Fibroblast of skin of left quadriceps (primary cell): ENCODE data around the gene CTDP1.

Source experiments
- DNase-seq, 2 experiments: peaks; one replicate each; pipeline ENCODE4 v3.0.0-alpha.2; 2013; ENCODE audit warnings: low read depth in 2 of 2

Gene CTDP1

GRCh38 chr18:79784965-79785770 is 105.6 kb downstream of the CTDP1 start:
- DNase-seq: no peak

- DNase-seq: no peak
Observed at GRCh38 chr18:79785831-79786230, 106.2 kb downstream of the CTDP1 start.

- no peak for DNase-seq
Observed at GRCh38 chr18:79786304-79786703, 106.7 kb downstream of the CTDP1 start.

GRCh38 chr18:79786786-79787526 is 107.4 kb downstream of the CTDP1 start:
- DNase-seq: peak; percentile 18 to 20

GRCh38 chr18:79787527-79787864 is 107.9 kb downstream of the CTDP1 start:
- no peak for DNase-seq

- no peak for DNase-seq
Observed at GRCh38 chr18:79787865-79788733, 108.5 kb downstream of the CTDP1 start.

GRCh38 chr18:79788734-79789085 is 109.1 kb downstream of the CTDP1 start:
- DNase-seq: no peak

- DNase-seq: no peak
Observed at GRCh38 chr18:79789091-79789891, 109.7 kb downstream of the CTDP1 start.

GRCh38 chr18:79789901-79790890 is 110.6 kb downstream of the CTDP1 start:
- no peak for DNase-seq

- peak; percentile 91 to 92 for DNase-seq
Observed at GRCh38 chr18:79790996-79791972, 111.7 kb downstream of the CTDP1 start.

GRCh38 chr18:79792096-79792987 is 112.7 kb downstream of the CTDP1 start:
- DNase-seq: no peak

GRCh38 chr18:79792988-79793355 is 113.4 kb downstream of the CTDP1 start:
- DNase-seq: no peak

GRCh38 chr18:79794846-79795245 is 115.2 kb downstream of the CTDP1 start:
- DNase-seq: no peak

GRCh38 chr18:79795446-79795845 is 115.8 kb downstream of the CTDP1 start:
- no peak for DNase-seq

GRCh38 chr18:79796016-79796415 is 116.4 kb downstream of the CTDP1 start:
- DNase-seq: no peak

- DNase-seq: no peak
Observed at GRCh38 chr18:79796531-79797405, 117.2 kb downstream of the CTDP1 start.
